HG02678 (cell line): ENCODE data around the gene HECTD2.
"Not testable (repeated sequence)": the region's sequence is repeated elsewhere in the genome, so short reads cannot be mapped to it uniquely, and the experiment has no call there.

Experiments used
- ATAC-seq: cut with Tn5 transposase; IDR thresholded peaks from one replicate; pipeline ENCODE4 v1.9.1; 2021; ENCODE audit warnings: mild to moderate bottlenecking, moderate library complexity; ENCODE audit not compliant: unreplicated experiment

The HECTD2 gene

DNA sequence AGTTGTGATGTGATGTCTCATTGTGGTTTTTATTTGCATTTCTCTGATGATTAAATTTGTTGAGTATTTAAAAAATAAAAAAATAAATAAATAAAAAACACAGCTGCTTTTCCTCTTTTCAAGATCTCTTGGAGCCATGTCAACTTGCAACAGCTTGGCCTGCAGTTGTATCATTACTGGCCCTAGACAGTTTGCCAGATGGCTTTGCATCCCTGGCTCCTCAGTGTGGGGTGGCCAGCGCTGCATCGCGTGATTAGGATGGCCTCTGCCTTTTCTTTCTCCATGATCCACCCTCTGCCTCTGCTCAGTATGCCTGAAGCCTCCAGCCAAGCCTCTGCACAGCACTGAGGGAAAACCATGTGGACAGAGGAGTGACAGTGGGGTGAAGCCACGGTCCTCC is 126.0 kb downstream of the HECTD2 start:
- no peak for ATAC-seq

DNA sequence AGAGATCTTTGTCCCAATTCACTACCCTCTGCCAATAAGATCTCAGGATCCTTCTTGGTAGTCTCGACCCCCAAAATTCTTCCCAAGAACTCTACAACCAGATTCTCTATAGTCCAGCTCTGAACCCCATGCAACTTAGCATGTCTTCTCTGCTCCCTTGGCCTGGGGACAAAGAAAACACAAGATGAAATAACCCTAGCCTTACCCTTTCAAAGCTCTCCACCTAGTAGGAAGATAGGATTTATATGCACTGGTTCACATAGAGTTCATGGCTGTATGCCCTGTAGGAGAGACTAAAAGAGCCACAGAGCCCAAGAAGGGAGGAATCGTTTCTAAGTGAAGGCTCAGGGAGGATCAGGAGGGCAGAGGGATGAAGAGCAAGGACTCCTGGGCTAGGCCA is 126.6 kb downstream of the HECTD2 start:
- ATAC-seq: no peak

DNA sequence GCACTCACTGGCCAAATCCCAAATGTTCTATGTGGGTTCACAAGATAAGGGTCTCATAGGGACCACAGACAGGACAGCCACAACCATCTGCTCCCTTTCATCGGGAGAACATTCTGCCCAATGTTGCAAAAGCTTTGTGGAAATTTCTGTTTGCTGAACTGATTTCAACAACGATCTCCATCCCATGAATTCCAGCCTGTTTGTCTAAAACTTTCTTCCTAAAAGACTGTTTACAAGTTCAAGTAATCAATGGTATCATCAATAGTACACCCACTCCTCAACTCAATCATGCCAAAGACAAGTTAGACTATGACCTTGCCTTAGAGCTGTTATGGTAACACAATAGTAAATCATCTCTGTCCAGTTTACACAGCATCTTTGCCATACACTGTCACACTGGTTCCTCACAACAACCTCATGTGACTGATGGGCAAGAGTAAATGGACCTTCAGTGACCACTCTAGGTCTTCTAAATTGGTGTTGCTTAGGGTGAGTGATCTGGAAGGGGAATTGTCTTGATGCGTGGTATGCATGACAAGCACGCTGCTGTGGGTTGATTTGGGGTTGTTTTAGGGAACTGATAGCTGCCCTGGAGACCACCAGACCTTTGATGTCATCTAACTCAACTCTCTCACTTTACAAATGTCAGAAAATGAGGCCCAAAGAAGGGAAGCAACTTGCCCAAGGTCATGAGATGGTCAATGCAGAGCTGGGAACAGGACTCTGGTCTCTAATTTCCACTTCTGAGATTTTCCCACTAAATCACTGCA is 127.7 kb downstream of the HECTD2 start:
- no peak for ATAC-seq

DNA sequence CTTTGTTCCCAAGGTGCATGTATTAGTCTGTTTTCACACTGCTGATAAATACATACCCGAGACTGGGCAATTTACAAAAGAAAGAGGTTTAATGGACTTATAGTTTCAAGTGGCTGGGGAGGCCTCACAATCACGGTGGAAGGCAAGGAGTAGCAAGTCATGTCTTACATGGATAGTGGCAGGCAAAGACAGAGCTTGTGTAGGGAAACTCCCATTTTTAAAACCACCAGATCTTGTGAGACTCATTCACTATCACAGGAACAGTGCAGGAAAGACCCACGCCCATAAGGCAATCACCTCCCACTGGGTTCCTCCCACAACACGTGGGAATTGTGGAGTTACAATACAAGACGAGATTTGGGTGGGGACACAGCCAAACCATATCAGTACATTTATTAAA is 129.8 kb downstream of the HECTD2 start:
- ATAC-seq: no peak

DNA sequence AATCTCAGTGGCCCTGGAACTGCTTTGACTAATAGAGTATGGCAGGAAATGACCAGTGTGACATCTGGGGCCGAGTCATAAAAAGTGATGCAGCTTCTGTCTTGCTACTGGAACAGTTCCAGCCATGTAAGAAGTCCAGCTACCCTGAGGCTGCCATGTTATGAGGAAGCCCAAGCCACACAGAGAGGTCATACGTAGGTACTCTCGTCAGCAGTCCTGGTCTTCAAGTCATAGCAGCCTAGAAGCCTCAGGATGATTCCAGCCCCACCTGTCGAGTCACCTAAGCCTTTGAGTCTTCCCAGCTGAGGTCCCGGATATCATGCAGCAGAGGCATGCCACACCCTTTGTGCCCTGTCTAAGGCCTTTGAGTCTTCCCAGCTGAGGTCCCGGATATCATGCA is 130.6 kb downstream of the HECTD2 start:
- ATAC-seq: no peak

DNA sequence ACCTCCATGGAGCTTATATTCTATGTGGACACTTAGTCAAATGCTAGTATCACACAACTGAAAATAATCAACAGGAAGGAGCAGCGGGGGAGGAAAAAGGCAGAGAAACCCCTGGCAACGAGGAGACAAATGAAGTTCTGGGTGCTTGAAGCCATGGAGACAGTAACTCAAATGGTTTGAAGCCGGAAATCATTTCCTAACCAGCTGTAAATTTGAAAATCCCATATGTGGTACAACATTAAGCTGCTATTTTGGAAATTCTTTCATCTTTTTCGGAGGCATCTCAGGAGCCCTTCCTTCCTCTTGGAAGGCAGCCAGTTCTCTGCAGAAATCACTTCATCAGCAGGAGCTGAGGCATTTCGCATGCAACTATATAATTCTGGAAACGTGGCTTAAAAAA is 131.3 kb downstream of the HECTD2 start:
- no peak for ATAC-seq

DNA sequence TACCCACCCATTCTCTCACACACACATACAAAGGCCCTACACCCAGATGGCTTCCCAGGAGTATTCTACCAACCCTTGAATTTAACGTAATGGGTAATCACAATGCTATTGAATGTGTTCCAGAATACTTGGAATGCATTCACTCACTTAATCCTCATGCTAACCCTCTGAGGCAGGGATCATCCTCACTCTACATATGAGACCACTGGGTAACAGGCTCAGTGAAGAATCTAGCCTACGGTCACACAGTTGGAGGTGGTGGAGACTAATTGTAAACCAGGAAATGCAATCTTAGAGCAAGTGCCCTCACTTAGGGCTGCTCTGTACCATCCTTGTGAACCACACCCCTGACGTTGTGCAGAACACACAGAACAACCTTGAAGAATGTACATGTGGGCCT is 135.2 kb downstream of the HECTD2 start:
- no peak for ATAC-seq

DNA sequence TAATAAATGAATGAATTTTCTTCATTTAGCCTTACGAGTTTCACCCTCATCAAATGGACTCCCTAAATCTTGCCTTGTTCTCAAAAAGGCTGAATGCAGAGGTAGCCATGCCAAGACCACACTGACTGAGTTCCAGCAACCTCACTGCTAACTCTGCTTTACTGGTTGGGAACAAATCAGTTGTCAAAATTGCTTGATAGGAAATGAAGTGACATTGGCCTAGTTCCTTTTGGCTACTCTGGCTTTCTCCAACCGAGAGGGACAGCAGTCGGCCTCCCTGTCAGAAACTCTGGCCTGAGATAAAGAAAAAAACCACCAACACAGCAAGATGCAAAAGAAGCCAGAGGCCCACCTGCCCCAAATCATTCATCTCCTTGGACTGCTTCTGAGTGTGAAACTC is 135.7 kb downstream of the HECTD2 start:
- no peak for ATAC-seq

DNA sequence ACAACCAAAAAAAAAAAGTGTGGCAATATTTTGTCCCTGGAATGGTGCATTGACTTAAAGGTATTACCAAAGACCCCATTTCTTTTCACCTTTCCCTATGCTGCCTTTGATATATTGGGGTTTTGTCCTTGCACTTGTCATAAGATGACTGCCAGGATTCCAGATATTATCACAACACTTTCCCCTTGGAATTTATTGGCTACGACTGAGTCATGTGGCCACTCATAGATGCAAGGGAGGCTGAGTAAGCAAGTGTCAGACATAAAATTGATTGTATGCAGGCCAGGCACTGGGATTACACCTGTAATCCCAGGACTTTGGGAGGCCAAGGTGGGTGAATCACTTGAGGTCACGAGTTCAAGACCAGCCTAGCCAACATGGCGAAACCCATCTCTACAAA is 139.1 kb downstream of the HECTD2 start:
- no peak for ATAC-seq

DNA sequence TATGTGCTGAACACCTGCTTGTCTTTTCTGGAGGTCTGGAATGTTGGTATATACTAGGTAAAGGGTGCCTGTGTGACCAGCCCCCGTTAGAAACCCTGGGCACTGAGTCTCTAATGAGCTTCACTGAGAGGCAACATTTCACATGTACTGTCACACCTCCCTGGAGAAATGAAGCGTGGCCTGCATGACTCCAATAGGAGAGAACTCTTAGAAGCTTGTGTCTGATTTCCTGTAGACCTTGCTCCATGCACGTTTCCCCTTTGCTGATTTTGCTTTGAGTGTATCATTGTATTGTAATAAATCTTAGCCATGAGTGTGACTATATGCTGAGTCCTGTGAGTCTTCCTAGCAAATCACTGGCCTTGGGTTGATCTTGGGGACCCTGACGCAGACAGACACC is 139.9 kb downstream of the HECTD2 start:
- ATAC-seq: no peak

DNA sequence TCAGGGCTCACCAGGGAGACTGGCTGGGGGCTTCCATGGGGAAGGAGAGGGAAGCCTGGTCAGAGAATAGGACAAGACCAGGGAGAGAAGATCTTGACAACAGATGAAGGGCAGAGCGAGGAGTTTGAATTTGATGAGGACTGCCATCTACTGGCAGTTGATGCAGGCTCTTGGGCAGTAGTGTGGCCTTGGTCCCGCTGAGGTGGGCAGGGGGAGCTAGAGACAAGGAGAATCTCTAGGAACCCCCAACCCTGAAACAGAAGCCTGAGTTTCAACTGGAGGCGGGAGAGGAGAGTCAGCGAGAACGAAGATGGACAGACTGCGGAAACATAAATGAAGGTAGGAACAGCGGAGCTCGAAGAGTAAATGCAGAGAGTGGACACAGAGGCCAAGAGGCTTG is 141.7 kb downstream of the HECTD2 start:
- ATAC-seq: no peak

DNA sequence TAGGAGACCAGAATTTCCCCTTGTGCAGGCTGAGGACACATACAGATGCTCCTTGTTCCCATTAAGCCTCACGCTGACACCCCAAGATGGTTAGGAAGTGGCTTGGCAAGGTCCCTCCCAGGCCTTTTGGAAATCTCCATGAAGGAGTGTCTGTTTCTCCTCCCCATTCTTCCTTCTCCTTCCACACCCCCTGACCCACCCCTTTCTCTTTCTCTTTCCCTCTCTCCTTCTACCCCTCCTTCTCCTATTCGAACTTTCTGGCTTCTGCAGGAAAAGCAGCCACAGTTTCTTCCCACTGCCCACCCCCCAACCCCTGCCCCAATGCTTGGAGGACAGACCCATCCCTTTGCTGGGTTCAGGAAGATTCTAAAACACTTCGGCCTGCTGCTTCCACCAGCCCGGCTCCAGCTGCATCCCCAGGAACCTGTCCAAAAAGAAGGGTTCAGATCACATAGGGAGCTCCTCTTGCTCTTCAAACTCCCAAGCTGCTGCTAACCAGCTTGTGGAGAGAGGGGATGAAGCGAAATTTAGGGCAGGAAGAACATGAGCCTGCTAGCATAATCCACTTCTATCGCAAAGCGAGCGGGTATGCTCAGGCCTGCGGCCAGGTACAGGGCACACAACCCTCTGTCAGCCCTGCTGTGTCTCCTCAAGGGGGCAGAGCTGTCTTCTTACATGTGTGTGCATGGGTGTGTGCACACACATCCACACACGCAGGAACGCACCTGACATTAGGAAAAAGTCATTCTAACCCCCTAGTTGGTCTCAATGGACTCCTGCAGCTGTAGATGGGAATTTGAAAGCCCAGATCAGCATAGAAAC is 142.3 kb downstream of the HECTD2 start:
- ATAC-seq: no peak

DNA sequence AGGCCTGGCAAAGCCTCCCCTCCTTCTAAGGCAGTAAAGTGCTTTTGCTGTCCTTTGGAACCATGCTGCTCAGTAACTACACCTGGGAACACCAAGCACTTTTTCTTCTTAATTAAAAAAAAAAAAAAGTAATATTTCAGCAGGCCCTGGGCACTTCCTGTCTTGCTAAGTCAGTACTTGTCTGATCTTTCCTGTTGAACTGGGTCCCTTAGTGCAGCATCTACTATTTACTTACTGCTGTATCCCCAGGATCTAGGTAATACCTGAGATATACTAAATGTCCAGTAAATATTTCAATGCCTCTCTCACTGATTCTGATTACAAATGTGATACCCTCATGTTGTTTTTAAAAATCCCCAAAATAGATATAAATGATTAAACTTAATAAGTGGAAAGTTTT is 145.3 kb downstream of the HECTD2 start:
- no peak for ATAC-seq

DNA sequence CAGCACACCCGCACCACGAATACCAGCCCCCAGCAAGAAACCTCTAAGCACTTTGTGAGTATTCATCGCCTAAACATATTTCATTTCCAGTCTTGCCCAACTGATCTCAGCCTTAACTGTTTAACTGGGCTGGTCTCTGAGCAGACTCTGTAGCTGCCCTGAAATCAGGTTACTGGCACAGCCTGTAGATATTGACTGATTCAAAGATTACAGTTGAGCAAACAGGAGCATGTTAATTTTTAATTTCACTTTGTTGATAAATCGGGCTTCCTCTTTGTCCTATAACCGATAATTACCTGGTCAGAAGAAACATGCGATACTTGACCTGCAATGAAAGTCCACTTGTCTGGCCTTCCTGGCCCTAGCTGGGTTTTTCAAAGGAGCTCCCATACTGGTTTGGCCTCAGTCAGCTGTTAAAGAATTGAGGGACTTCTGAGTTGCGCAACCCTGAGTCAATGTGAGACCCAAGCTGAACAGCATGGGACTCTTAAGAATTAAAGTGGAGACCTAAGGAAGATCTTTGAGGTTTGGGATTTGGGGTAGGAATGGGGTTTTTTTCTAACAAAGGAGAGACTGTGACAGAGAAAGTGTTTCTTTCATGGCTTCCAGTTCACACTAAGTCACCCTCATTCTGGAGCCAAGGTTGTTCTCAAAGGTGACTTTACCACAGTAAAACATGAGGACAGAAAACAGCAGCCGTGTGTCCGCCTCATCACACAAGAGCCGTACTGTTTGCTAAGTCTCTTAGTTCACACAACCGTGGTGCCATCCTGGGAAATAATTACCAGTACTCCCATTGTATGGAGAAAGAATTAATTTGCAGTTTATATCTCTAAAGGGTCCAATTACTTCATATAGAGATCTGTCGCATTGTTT is 146.8 kb downstream of the HECTD2 start:
- no peak for ATAC-seq

DNA sequence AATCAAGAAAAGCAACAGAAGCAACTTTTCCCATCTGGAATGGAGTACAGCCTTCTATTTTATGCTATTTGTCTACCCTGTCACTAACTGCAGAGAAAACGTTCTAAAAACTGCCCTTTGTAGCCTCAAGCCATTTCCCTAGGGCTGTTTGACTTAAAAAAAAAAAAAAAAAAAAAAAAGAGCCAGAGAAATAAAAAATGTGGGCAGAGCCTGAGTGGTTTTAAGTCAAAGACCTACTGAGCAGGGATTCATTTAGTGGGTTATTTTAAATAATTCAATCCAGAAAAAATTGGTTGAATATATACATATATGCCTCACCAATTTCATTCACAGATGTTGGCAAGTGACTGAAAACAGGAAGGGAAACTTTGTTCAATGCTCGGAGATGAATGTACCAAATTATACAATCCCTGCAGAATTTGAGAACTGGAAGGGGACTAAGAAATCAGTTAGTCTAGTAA is 147.5 kb downstream of the HECTD2 start:
- ATAC-seq: no peak

DNA sequence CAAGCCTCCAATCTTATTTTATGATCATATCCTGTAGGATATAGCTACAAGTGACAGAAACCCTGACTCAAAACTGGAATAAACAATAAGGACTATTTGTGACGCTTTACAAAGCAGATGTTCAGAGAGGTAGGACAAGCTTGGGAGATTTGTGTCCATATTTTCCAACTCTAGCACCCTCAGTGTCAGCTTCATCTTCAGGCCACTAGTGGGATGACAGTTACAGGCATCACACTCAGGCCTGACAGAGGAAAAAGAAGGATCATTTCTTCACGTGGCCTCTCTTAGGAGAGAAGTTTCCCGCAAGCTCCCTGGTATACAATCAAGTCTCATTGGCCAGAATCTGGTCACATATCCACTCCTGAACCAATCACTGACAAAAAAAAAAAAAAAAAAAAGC is 148.3 kb downstream of the HECTD2 start:
- ATAC-seq: no peak

DNA sequence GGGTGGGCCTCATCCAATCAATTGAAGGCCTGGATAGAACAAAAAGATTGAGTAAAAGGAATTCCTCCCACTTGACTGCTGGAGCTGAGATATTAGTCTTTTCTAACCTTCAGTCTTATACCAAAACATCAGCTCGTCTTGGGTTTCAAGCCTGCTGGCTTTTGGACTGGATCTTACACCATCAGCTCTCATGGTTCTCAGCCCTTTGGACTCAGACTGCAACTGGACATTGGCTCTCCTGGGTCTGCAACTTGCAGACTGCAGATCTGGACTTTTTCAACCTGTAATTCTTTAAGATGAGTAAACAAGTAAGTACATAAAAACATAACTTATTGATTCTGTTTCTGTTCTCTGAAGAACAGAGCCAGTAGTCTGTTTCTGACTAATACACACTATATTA is 149.0 kb downstream of the HECTD2 start:
- no peak for ATAC-seq

DNA sequence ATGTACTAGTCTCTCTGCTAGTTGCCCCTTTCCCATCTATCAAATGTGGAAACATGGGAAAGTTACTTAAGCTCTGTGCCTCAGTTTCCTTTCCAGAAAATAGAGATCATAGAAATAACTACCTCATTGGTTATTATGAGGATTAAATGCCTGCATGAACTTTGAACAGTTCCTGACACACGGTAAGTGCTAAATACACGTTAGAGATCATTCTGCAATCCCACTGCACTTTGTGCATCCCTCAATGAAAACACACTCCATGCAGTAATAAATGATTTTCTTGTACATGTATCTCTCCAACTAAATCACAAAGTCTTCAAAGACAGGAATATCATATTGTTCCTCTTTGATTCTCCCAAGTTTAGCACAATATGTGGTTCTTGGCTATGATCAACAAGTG is 149.6 kb downstream of the HECTD2 start:
- ATAC-seq: no peak

DNA sequence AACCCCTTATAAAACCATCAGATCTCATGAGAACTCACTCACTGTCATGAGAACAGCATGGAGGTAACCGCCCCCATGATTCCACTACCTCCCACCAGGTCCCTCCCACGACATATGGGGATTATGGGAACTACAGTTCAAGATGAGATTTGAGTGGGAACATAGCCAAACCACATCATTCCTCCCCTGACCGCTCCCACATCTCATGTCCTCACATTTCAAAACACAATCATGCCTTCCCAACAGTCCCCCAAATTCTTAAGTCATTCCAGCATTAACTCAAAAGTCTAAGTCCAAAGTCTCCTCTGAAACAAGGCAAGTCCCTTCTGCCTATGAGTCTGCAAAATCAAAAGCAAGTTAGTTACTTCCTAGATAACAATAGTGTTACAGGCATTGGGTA is 150.7 kb downstream of the HECTD2 start:
- not testable (repeated sequence) for ATAC-seq

DNA sequence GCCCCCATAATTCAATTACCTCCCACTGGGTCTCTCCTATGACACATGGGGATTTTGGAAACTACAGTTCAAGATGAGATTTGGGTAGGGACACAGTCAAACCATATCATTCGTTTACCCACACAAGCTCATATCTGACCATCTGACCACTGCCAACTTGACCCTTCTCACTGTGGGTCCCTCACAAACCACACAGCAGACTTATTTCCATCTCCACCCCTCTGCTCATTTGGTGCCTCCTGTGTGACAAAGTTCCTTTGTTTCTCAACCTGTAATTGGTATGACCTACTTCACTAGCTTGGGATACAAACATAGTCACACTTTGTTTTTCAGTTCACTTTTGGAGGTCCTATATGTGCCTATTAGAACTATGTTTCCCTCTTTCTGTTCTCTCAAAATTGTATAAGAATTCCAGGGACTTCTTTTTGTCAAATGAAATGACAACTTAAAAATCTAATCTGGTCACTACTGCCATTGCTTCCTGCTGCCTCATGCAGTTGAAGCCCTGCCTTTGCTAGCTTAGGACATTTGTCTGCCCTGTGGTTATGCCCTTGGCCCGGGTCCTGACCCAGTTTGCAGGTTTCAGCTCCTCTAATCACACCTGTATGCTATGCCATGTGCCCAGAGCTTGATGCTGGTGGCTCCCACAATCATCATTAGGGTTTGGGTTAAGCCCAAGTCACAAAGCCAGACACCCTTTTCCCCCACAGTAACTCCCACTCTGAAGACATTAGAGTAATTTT is 152.9 kb downstream of the HECTD2 start:
- no peak for ATAC-seq

DNA sequence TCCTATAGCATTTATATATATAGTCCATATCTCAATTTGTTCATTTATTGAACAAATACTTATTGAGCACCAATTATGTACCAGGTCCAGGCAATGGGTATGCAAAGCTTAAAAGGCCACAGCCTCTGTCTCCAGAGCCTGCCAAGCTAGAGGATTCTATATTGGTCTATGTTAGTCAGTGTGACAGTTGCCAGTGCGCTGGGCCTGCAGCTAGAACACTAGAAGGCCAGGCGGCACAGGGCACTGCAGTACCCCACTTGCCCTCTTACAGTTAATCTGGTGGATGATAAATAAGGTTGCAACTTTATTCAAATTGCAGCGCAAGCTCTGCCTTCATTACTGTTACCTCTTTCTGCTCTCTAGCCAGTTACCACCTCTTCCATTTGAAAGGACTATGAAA is 153.9 kb downstream of the HECTD2 start:
- ATAC-seq: no peak
